Endodermal cell (in vitro differentiated cells): ENCODE results near the gene HYAL1. TPM values are rescaled to one million over a fixed set of nuclear protein-coding genes. Genes with fewer than 3 reads are reported as not detected.

Experiments
- DNase-seq: peaks from one replicate; pipeline ENCODE4 v3.0.0-alpha.2; 2017
- H3K27ac ChIP-seq: 2 replicates; pipeline ENCODE4 v1.5.1; 2013; ENCODE audit warnings: mild to moderate bottlenecking, low read depth, low read length, moderate library complexity
- H3K27me3 ChIP-seq: 2 replicates; pipeline ENCODE4 v1.6.1; 2013; ENCODE audit warnings: mild to moderate bottlenecking, low read length, moderate library complexity; ENCODE audit not compliant: insufficient read depth, control insufficient read depth, poor library complexity, severe bottlenecking
- H3K36me3 ChIP-seq: 2 replicates; pipeline ENCODE4 v1.7.0; 2013; ENCODE audit warnings: mild to moderate bottlenecking, low read length, moderate library complexity; ENCODE audit not compliant: control insufficient read depth, insufficient read depth
- H3K4me1 ChIP-seq: one replicate; pipeline ENCODE4 v1.7.0; 2013; ENCODE audit warnings: low read length; ENCODE audit not compliant: control insufficient read depth, insufficient read depth
- H3K4me3 ChIP-seq: 2 replicates; pipeline ENCODE4 v1.5.1; 2013; ENCODE audit warnings: mild to moderate bottlenecking, low read length, moderate library complexity
- H3K9ac ChIP-seq: 2 replicates; pipeline ENCODE4 v1.6.1; 2013; ENCODE audit warnings: mild to moderate bottlenecking, low read length, moderate library complexity; ENCODE audit not compliant: poor library complexity, severe bottlenecking; ENCODE audit errors: extremely low read depth
- H3K9me3 ChIP-seq: 2 replicates; pipeline ENCODE4 v1.6.1; 2013; ENCODE audit warnings: mild to moderate bottlenecking, low read length, moderate library complexity; ENCODE audit not compliant: control insufficient read depth
- H3K27ac Mint-ChIP-seq: 2 replicates; pipeline ENCODE4 v1.8.0; 2020; ENCODE audit warnings: mixed read lengths
- H3K27me3 Mint-ChIP-seq: 2 replicates; pipeline ENCODE4 v1.8.0; 2021; ENCODE audit warnings: mild to moderate bottlenecking, mixed read lengths; ENCODE audit not compliant: insufficient read depth
- H3K36me3 Mint-ChIP-seq: 2 replicates; pipeline ENCODE4 v1.8.0; 2020; ENCODE audit warnings: low read depth, mixed read lengths
- H3K4me1 Mint-ChIP-seq: 2 replicates; pipeline ENCODE4 v1.8.0; 2020; ENCODE audit warnings: mixed read lengths
- H3K4me3 Mint-ChIP-seq: 2 replicates; pipeline ENCODE4 v1.8.0; 2020; ENCODE audit warnings: mild to moderate bottlenecking, moderate library complexity, mixed read lengths
- H3K9me3 Mint-ChIP-seq: 2 replicates; pipeline ENCODE4 v1.8.0; 2020; ENCODE audit warnings: mild to moderate bottlenecking, mixed read lengths
- WGBS, 2 experiments: methylation state at CpG; one replicate each; pipeline versions ENCODE4 v1.1.5 to v1.1.7; 2013; ENCODE audit warnings: missing lambda C conversion rate in 2 of 2, mixed read lengths in 1 of 2; ENCODE audit not compliant: insufficient coverage in 1 of 2, insufficient read length in 1 of 2; 5-methylcytosine and 5-hydroxymethylcytosine counted together
- total RNA-seq, 2 donors: library from RNA; stranded (reverse); fragmentation: NEBNext Ultra II Directional in 1 of 2; extraction: Animal tissue kit (Norgen Biotek cat#: 25700) in 1 of 2; gene quantifications; 2 replicates in 1 of 2; 3 replicates in 1 of 2; pipeline ENCODE4 v1.2.1, GENCODE V29; 2021
- TF ChIP-seq, protein P1 (sequence below): fragments of 200-600 bp; sonication (generic); conservative IDR thresholded peaks from 2 replicates; pipeline ENCODE4 v1.5.0; 2021; ENCODE audit warnings: antibody characterized with exemption, mild to moderate bottlenecking

The HYAL1 gene
- total RNA-seq, 2 donors from 2014 or later, result 0.92 to 1.8 TPM

- H3K4me3 Mint-ChIP-seq, result no peak overlapping the region
- no peak for DNase-seq
These were observed 27.0 kb upstream of the HYAL1 start for GRCh38 chr3:50330330-50330729.

GRCh38 chr3:50327943-50328691 is 24.7 kb upstream of the HYAL1 start, which contains the start of gene TUSC2:
TSS of gene TUSC2 (minus strand) at chr3:50328223. CDS start at chr3:50328099, 124 bp downstream.
- peak within 1 kb of the TSS; percentile 66 for H3K27ac ChIP-seq
- WGBS, 2 experiments, result 6 to 23% methylated on average over 17 to 55 of the region's 55 CpGs
- peak within 1 kb of the TSS; percentile 77 for H3K4me3 Mint-ChIP-seq

More at GRCh38 chr3:50330330-50330729, 27.0 kb upstream of the HYAL1 start:
- WGBS, 2 experiments, result 88 to 95% methylated on average over 6 to 10 of the region's 10 CpGs
- Histone ChIP-seq H3K9me3 (no peaks in the 10 kb centered on the region), H3K27ac (no peak overlapping the region), H3K4me3 (no peak overlapping the region), H3K4me1 (peaks cover 4% of the 10 kb centered on the region), H3K27me3 (no peaks in the 10 kb centered on the region), H3K36me3 (peaks cover 54% of the 10 kb centered on the region), H3K9ac (no peak overlapping the region)
- H3K9me3 Mint-ChIP-seq, result no peaks in the 10 kb centered on the region
- TF ChIP-seq, protein P1, sequence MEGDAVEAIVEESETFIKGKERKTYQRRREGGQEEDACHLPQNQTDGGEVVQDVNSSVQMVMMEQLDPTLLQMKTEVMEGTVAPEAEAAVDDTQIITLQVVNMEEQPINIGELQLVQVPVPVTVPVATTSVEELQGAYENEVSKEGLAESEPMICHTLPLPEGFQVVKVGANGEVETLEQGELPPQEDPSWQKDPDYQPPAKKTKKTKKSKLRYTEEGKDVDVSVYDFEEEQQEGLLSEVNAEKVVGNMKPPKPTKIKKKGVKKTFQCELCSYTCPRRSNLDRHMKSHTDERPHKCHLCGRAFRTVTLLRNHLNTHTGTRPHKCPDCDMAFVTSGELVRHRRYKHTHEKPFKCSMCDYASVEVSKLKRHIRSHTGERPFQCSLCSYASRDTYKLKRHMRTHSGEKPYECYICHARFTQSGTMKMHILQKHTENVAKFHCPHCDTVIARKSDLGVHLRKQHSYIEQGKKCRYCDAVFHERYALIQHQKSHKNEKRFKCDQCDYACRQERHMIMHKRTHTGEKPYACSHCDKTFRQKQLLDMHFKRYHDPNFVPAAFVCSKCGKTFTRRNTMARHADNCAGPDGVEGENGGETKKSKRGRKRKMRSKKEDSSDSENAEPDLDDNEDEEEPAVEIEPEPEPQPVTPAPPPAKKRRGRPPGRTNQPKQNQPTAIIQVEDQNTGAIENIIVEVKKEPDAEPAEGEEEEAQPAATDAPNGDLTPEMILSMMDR, result no peak
- peaks cover 3% of the 10 kb centered on the region for H3K4me1 Mint-ChIP-seq
- H3K36me3 Mint-ChIP-seq, result peaks cover 33% of the 10 kb centered on the region
- no peaks in the 10 kb centered on the region for H3K27me3 Mint-ChIP-seq
- H3K27ac Mint-ChIP-seq, result no peak overlapping the region

GRCh38 chr3:50327129-50327528 is 23.8 kb upstream of the HYAL1 start:
- peak overlapping the region; percentile 91 for H3K4me3 ChIP-seq
- no peaks in the 10 kb centered on the region for H3K9me3 Mint-ChIP-seq
- peak overlapping the region; percentile 85 for H3K9ac ChIP-seq
- peak overlapping the region; percentile 55 for H3K27ac Mint-ChIP-seq
- peaks cover 26% of the 10 kb centered on the region for H3K36me3 Mint-ChIP-seq
- WGBS, 2 experiments, result 80 to 92% methylated on average over 2 to 4 of the region's 4 CpGs
- peaks cover 61% of the 10 kb centered on the region for H3K36me3 ChIP-seq
- peak overlapping the region; percentile 77 for H3K4me3 Mint-ChIP-seq
- H3K9me3 ChIP-seq, result no peaks in the 10 kb centered on the region
- TF ChIP-seq, protein P1, result no peak
- H3K27ac ChIP-seq, result no peak overlapping the region
- peaks cover 16% of the 10 kb centered on the region for H3K4me1 ChIP-seq
- H3K27me3 ChIP-seq, result no peaks in the 10 kb centered on the region
- peaks cover 20% of the 10 kb centered on the region for H3K4me1 Mint-ChIP-seq
- no peak for DNase-seq
- no peaks in the 10 kb centered on the region for H3K27me3 Mint-ChIP-seq

More at GRCh38 chr3:50327943-50328691, 24.7 kb upstream of the HYAL1 start, which contains the start of gene TUSC2:
- Histone ChIP-seq H3K27me3 (no peaks in the 10 kb centered on the region), H3K4me1 (peaks cover 10% of the 10 kb centered on the region), H3K9ac (peak within 1 kb of the TSS; percentile 85), H3K4me3 (peak within 1 kb of the TSS; percentile 91), H3K36me3 (peaks cover 67% of the 10 kb centered on the region), H3K9me3 (no peaks in the 10 kb centered on the region)
- Mint-ChIP-seq H3K4me1 (peaks cover 15% of the 10 kb centered on the region), H3K36me3 (peaks cover 30% of the 10 kb centered on the region), H3K27me3 (no peaks in the 10 kb centered on the region), H3K27ac (peak within 1 kb of the TSS; percentile 89), H3K9me3 (no peaks in the 10 kb centered on the region)
- peak; percentile 98 for DNase-seq
- TF ChIP-seq, protein P1, result no peak
